Mucosa of rectum (tissue), 2 donors: Measurements from ENCODE around the gene ADNP2.

Source experiments
- H3K27ac ChIP-seq, 2 donors: one replicate each; pipeline ENCODE4 v1.7.0; 2013; ENCODE audit warnings: inconsistent platforms in 2 of 2, low read depth in 2 of 2, low read length in 2 of 2
- H3K27me3 ChIP-seq, 2 donors: one replicate each; pipeline ENCODE4 v1.7.0; 2013; ENCODE audit warnings: low read length in 2 of 2; ENCODE audit not compliant: control insufficient read depth in 2 of 2, insufficient read depth in 2 of 2
- H3K36me3 ChIP-seq, 2 donors: one replicate each; pipeline ENCODE4 v1.7.0; 2013; ENCODE audit warnings: low read length in 2 of 2; ENCODE audit not compliant: control insufficient read depth in 2 of 2, insufficient read depth in 2 of 2
- H3K4me1 ChIP-seq, 2 donors: one replicate each; pipeline ENCODE4 v1.7.0; 2013; ENCODE audit warnings: low read length in 2 of 2, mild to moderate bottlenecking in 1 of 2; ENCODE audit not compliant: control insufficient read depth in 2 of 2, insufficient read depth in 2 of 2
- H3K4me3 ChIP-seq, 2 donors: one replicate each; pipeline ENCODE4 v1.7.0; 2013; ENCODE audit warnings: low read length in 2 of 2
- H3K9ac ChIP-seq, 2 donors: one replicate each; pipeline ENCODE4 v1.7.0; 2013; ENCODE audit warnings: low read length in 2 of 2, low read depth in 1 of 2, mild to moderate bottlenecking in 1 of 2
- H3K9me3 ChIP-seq, 2 donors: one replicate each; pipeline ENCODE4 v1.7.0; 2013; ENCODE audit warnings: low read length in 2 of 2; ENCODE audit not compliant: control insufficient read depth in 2 of 2
- donor health status: healthy.
- donor health status: Normal muscosa, but diverticular disease.

The ADNP2 gene

GRCh38 chr18:80126797-80127196 is 17.7 kb downstream of the ADNP2 start:
- Histone ChIP-seq H3K36me3 (peaks cover 0 to 2% of the 10 kb centered on the region in 2 donors), H3K27ac (no peak overlapping the region), H3K27me3 (no peaks in the 10 kb centered on the region), H3K9me3 (no peaks in the 10 kb centered on the region), H3K4me3 (no peak overlapping the region), H3K9ac (no peak overlapping the region), H3K4me1 (peaks cover 0 to 2% of the 10 kb centered on the region in 2 donors)

GRCh38 chr18:80127635-80128034 is 18.6 kb downstream of the ADNP2 start:
- Histone ChIP-seq H3K4me3 (no peak overlapping the region), H3K9me3 (no peaks in the 10 kb centered on the region), H3K27me3 (no peaks in the 10 kb centered on the region), H3K9ac (no peak overlapping the region), H3K4me1 (peaks cover 0 to 2% of the 10 kb centered on the region in 2 donors), H3K27ac (no peak overlapping the region), H3K36me3 (peaks cover 0 to 2% of the 10 kb centered on the region in 2 donors)

GRCh38 chr18:80129672-80130367 is 20.8 kb downstream of the ADNP2 start:
- no peaks in the 10 kb centered on the region for H3K9me3 ChIP-seq
- H3K27ac ChIP-seq: no peak overlapping the region
- no peaks in the 10 kb centered on the region for H3K4me1 ChIP-seq
- H3K27me3 ChIP-seq: no peaks in the 10 kb centered on the region
- no peak overlapping the region for H3K4me3 ChIP-seq
- H3K9ac ChIP-seq: no peak overlapping the region
- H3K36me3 ChIP-seq: peaks cover 8 to 14% of the 10 kb centered on the region in 2 donors

- Histone ChIP-seq H3K4me1 (no peaks in the 10 kb centered on the region), H3K4me3 (no peak overlapping the region), H3K36me3 (peaks cover 11 to 16% of the 10 kb centered on the region in 2 donors), H3K9ac (no peak overlapping the region), H3K27me3 (no peaks in the 10 kb centered on the region), H3K9me3 (no peaks in the 10 kb centered on the region), H3K27ac (no peak overlapping the region)
These were observed 21.5 kb downstream of the ADNP2 start for GRCh38 chr18:80130555-80130954.

- Histone ChIP-seq H3K36me3 (peaks cover 28 to 34% of the 10 kb centered on the region in 2 donors), H3K9me3 (no peaks in the 10 kb centered on the region), H3K4me1 (no peaks in the 10 kb centered on the region), H3K27ac (no peak overlapping the region), H3K4me3 (no peak overlapping the region), H3K9ac (no peak overlapping the region), H3K27me3 (no peaks in the 10 kb centered on the region)
These were observed 23.2 kb downstream of the ADNP2 start for GRCh38 chr18:80132180-80132812.

- H3K4me1 ChIP-seq: no peaks in the 10 kb centered on the region
- no peak overlapping the region for H3K27ac ChIP-seq
- H3K27me3 ChIP-seq: no peaks in the 10 kb centered on the region
- H3K9me3 ChIP-seq: no peaks in the 10 kb centered on the region
- H3K36me3 ChIP-seq: peaks cover 36 to 42% of the 10 kb centered on the region in 2 donors
- H3K4me3 ChIP-seq: no peak overlapping the region
- H3K9ac ChIP-seq: no peak overlapping the region
These were observed 24.1 kb downstream of the ADNP2 start for GRCh38 chr18:80133124-80133523.

- Histone ChIP-seq H3K27ac (no peak overlapping the region), H3K4me1 (no peaks in the 10 kb centered on the region), H3K27me3 (no peaks in the 10 kb centered on the region), H3K9me3 (no peaks in the 10 kb centered on the region), H3K9ac (no peak overlapping the region), H3K36me3 (peaks cover 37 to 42% of the 10 kb centered on the region in 2 donors), H3K4me3 (no peak overlapping the region)
These were observed 26.1 kb downstream of the ADNP2 start for GRCh38 chr18:80135136-80135535.

GRCh38 chr18:80136679-80137078 is 27.6 kb downstream of the ADNP2 start:
- Histone ChIP-seq H3K4me3 (no peak overlapping the region), H3K9me3 (no peaks in the 10 kb centered on the region), H3K9ac (no peak overlapping the region), H3K4me1 (no peaks in the 10 kb centered on the region), H3K27ac (no peak overlapping the region), H3K27me3 (no peaks in the 10 kb centered on the region), H3K36me3 (peaks cover 35 to 46% of the 10 kb centered on the region in 2 donors)

- Histone ChIP-seq H3K27ac (no peak overlapping the region), H3K4me3 (no peak overlapping the region), H3K9ac (no peak overlapping the region), H3K27me3 (no peaks in the 10 kb centered on the region), H3K9me3 (no peaks in the 10 kb centered on the region), H3K36me3 (peaks cover 35 to 48% of the 10 kb centered on the region in 2 donors), H3K4me1 (no peaks in the 10 kb centered on the region)
These were observed 28.1 kb downstream of the ADNP2 start for GRCh38 chr18:80137137-80137536.

- Histone ChIP-seq H3K4me3 (no peak overlapping the region), H3K36me3 (peaks cover 35 to 48% of the 10 kb centered on the region in 2 donors), H3K4me1 (no peaks in the 10 kb centered on the region), H3K9me3 (no peaks in the 10 kb centered on the region), H3K27me3 (no peaks in the 10 kb centered on the region), H3K27ac (no peak overlapping the region), H3K9ac (no peak overlapping the region)
These were observed 28.9 kb downstream of the ADNP2 start for GRCh38 chr18:80137976-80138375.
